GM12878 (cell line): ENCODE measurements around the gene LIMCH1. TPM values are rescaled to one million over a fixed set of nuclear protein-coding genes. Genes with fewer than 3 reads are reported as not detected.

Source experiments
- ATAC-seq: fragments of 200-7000 bp; cut with Tn5 transposase; 3 replicates; pipeline ENCODE4 v1.9.1; 2020; ENCODE audit warnings: mild to moderate bottlenecking, moderate library complexity
- BruUV-seq: library from RNA; stranded (reverse); fragments of 400-500 nt; replicated peaks from 2 replicates; lab custom pipeline; 2021; lab: Mats Ljungman, UMichigan
- CTCF ChIA-PET: fragments of 300-600 bp; sonication (Branson Sonifier 250); formaldehyde crosslinking; extraction: SDS; loops from one replicate; lab custom pipeline; 2021; ENCODE audit warnings: inconsistent platforms; lab: Yijun Ruan, JAX
- POLR2A ChIA-PET: fragments of 350-600 bp; formaldehyde crosslinking; extraction: SDS; loops from one replicate; lab custom pipeline; 2021; ENCODE audit warnings: inconsistent platforms; lab: Charles Lee
- RAD21 ChIA-PET: fragments of 300-600 bp; sonication (Branson Sonifier 250); formaldehyde crosslinking; loops from one replicate; lab custom pipeline; 2023; ENCODE audit warnings: antibody characterized with exemption; ENCODE audit not compliant: unreplicated experiment; lab: Charles Lee
- SMC1A ChIA-PET: fragments of 300-600 bp; sonication (Branson Sonifier 250); formaldehyde crosslinking; loops from one replicate; lab custom pipeline; 2023; ENCODE audit not compliant: unreplicated experiment, uncharacterized antibody; lab: Charles Lee
- DNase-seq: peaks from one replicate; pipeline ENCODE4 v3.0.0-alpha.2; 2011; ENCODE audit warnings: low read depth, low spot score
- FAIRE-seq: peaks from 3 replicates; lab custom pipeline; 2011; peaks lifted over from hg19 to GRCh38; lab: Jason Lieb, UNC
- H2AFZ ChIP-seq: 2 replicates; pipeline ENCODE4 v1.6.0; 2011; ENCODE audit warnings: low read depth, low read length, control low read depth; ENCODE audit not compliant: control insufficient read depth
- H3K27ac ChIP-seq: 2 replicates; pipeline ENCODE4 v1.5.1; 2011; ENCODE audit warnings: control low read depth; ENCODE audit not compliant: control insufficient read depth, insufficient read depth
- H3K27me3 ChIP-seq, 2 experiments: replicated peaks in 1 of 2; 2 replicates each; pipeline versions ENCODE4 v1.6.0 to v1.6.1; 2011; ENCODE audit warnings: low read length in 1 of 2; ENCODE audit not compliant: control insufficient read depth in 2 of 2, insufficient read depth in 2 of 2
- H3K36me3 ChIP-seq, 2 experiments: 2 replicates each; pipeline ENCODE4 v1.5.1; 2011; ENCODE audit warnings: low read length in 1 of 2; ENCODE audit not compliant: control insufficient read depth in 2 of 2, insufficient read depth in 2 of 2
- H3K4me1 ChIP-seq: 2 replicates; pipeline ENCODE4 v1.6.1; 2011; ENCODE audit warnings: mild to moderate bottlenecking, low read length, moderate library complexity, mixed read lengths; ENCODE audit not compliant: control insufficient read depth, insufficient read depth
- H3K4me2 ChIP-seq: 2 replicates; pipeline ENCODE4 v1.6.0; 2011; ENCODE audit warnings: control low read depth; ENCODE audit not compliant: control insufficient read depth, insufficient read depth
- H3K4me3 ChIP-seq: fragments of 200-600 bp; sonication (generic); 2 replicates; pipeline ENCODE4 v1.5.1; 2016
- H3K79me2 ChIP-seq: 2 replicates; pipeline ENCODE4 v1.6.0; 2011; ENCODE audit warnings: low read length; ENCODE audit not compliant: control insufficient read depth, insufficient read depth
- H3K9ac ChIP-seq: 2 replicates; pipeline ENCODE4 v1.8.0; 2011; ENCODE audit warnings: low read length, control low read depth, mixed read lengths; ENCODE audit not compliant: control insufficient read depth, insufficient read depth
- H3K9me3 ChIP-seq: replicated peaks from 3 replicates; pipeline ENCODE4 v1.5.1; 2011; ENCODE audit warnings: mild to moderate bottlenecking, low read length; ENCODE audit not compliant: control insufficient read depth, insufficient read depth
- H4K20me1 ChIP-seq: 2 replicates; pipeline ENCODE4 v1.6.0; 2011; ENCODE audit not compliant: control insufficient read depth, insufficient read depth
- BCLAF1 ChIP-seq: fragments of 450-650 bp; IDR thresholded peaks from 2 replicates; pipeline ENCODE4 v1.6.1; 2017; ENCODE audit warnings: antibody characterized with exemption, mild to moderate bottlenecking, moderate library complexity
- CREB1 ChIP-seq: IDR thresholded peaks from 2 replicates; pipeline ENCODE4 v1.6.1; 2012; ENCODE audit warnings: low read depth, mild to moderate bottlenecking, inconsistent platforms
- EED ChIP-seq: sonication (generic); IDR thresholded peaks from 2 replicates; pipeline ENCODE4 v1.6.1; 2016; ENCODE audit warnings: antibody characterized with exemption, low read depth
- HDAC2 ChIP-seq: fragments of 200-600 bp; sonication (generic); IDR thresholded peaks from 2 replicates; pipeline ENCODE4 v1.6.1; 2017
- KAT2A ChIP-seq: conservative IDR thresholded peaks from 2 replicates; pipeline ENCODE4 v1.6.1; 2011; ENCODE audit warnings: low read depth, low read length; ENCODE audit not compliant: control insufficient read depth
- POU2F2 ChIP-seq: IDR thresholded peaks from 3 replicates; pipeline ENCODE4 v1.6.1; 2011; ENCODE audit warnings: low read depth, mild to moderate bottlenecking, low read length, borderline replicate concordance
- SP1 ChIP-seq: IDR thresholded peaks from one replicate; pipeline ENCODE4 v1.6.1; 2011; ENCODE audit warnings: low read depth, low read length
- SPI1 ChIP-seq: IDR thresholded peaks from 2 replicates; pipeline ENCODE4 v1.6.1; 2011; ENCODE audit warnings: low read depth, mild to moderate bottlenecking, low read length, moderate library complexity, borderline replicate concordance; ENCODE audit not compliant: insufficient read depth
- STAT1 ChIP-seq: fragments of 450-650 bp; conservative IDR thresholded peaks from 2 replicates; pipeline ENCODE4 v1.6.1; 2014; ENCODE audit warnings: antibody characterized with exemption, mild to moderate bottlenecking
- SUZ12 ChIP-seq: fragments of 200-600 bp; sonication (generic); IDR thresholded peaks from one replicate; pipeline ENCODE4 v1.6.1; 2018; ENCODE audit warnings: antibody characterized with exemption, mild to moderate bottlenecking; ENCODE audit not compliant: unreplicated experiment
- TCF7 ChIP-seq: IDR thresholded peaks from 2 replicates; pipeline ENCODE4 v1.6.1; 2014; ENCODE audit warnings: antibody characterized with exemption, borderline replicate concordance
- USF1 ChIP-seq: IDR thresholded peaks from 2 replicates; pipeline ENCODE4 v1.6.1; 2011; ENCODE audit warnings: borderline replicate concordance, low read depth, mild to moderate bottlenecking, moderate library complexity, mixed read lengths, low read length; ENCODE audit not compliant: insufficient read depth; ENCODE audit errors: extremely low read length
- USF2 ChIP-seq: IDR thresholded peaks from 2 replicates; pipeline ENCODE4 v1.6.1; 2011; ENCODE audit warnings: low read depth, low read length, improper control_type of control experiment, borderline replicate concordance
- WGBS: methylation state at CpG from one replicate; pipeline ENCODE4 v1.1.6; 2016; ENCODE audit warnings: low lambda C conversion rate; ENCODE audit not compliant: insufficient replicate concordance, insufficient coverage; ENCODE audit errors: missing lambda C conversion rate; 5-methylcytosine and 5-hydroxymethylcytosine counted together
- in situ Hi-C: fragments of 300-500 bp; cut with MboI; formaldehyde crosslinking; loops from 9 replicates; pipeline ENCODE4 v1.14.3; 2018; ENCODE audit warnings: mixed read lengths
- intact Hi-C: fragments of 100-400 bp; cut with micrococcal nuclease; formaldehyde crosslinking; loops from one replicate; pipeline ENCODE4 v1.14.2; 2022; ENCODE audit not compliant: unreplicated experiment
- polyA plus RNA-seq, 11 experiments: library from polyadenylated mRNA; depleted of rRNA in 4 of 11; unstranded in 6 of 11; stranded (reverse) in 5 of 11; fragments of >200 nt; fragmentation: Nextera tagmentation in 4 of 11; fragmentation: Illumina TruSeq in 1 of 11; extraction: Ambion mirVana in 4 of 11; extraction: Trizol in 1 of 11; gene quantifications; 1 replicate in 1 of 11; 2 replicates in 10 of 11; pipeline versions ENCODE4 v1.2.1 to v1.2.3, GENCODE V29; 2011 to 2016; ENCODE audit warnings: inconsistent platforms in 2 of 11, missing spikeins in 2 of 11, low read depth in 1 of 11
- total RNA-seq, 4 experiments: library from RNA; depleted of rRNA in 3 of 4; stranded (reverse); fragments of >200 nt in 3 of 4; fragmentation: Illumina TruSeq in 1 of 4; extraction: Trizol in 1 of 4; gene quantifications; 2 replicates each; pipeline versions ENCODE4 v1.2.1 to v1.2.3, GENCODE V29; 2013 to 2021
- TF ChIP-seq, protein P1 (sequence below): IDR thresholded peaks from 2 replicates; pipeline ENCODE4 v1.6.1; 2011; ENCODE audit warnings: low read depth, mild to moderate bottlenecking, low read length, moderate library complexity, borderline replicate concordance; ENCODE audit errors: extremely low read depth
- TF ChIP-seq, protein P2 (sequence below): fragments of 450-650 bp; formaldehyde crosslinking; IDR thresholded peaks from 2 replicates; pipeline ENCODE4 v1.4.0; 2022; ENCODE audit warnings: mild to moderate bottlenecking, moderate library complexity

The LIMCH1 gene
- total and polyA plus RNA-seq, 10 of the 15 experiments (the other 5 are each of a cell fraction or from before 2014, with no cell fraction given): 0.07 to 0.15 TPM; not detected in 8

- Histone ChIP-seq H3K4me3 (no peak overlapping the region), H3K4me1 (no peaks in the 10 kb centered on the region), H2AFZ (no peak overlapping the region), H3K27me3 (0 out of 4 replicates have a peak, but pooled peaks cover 0 to 3% of the 10 kb centered on the region in 2 experiments), H3K27ac (no peak overlapping the region), H3K36me3 (no peaks in the 10 kb centered on the region), H3K79me2 (no peaks in the 10 kb centered on the region), H3K9ac (no peak overlapping the region), H4K20me1 (no peaks in the 10 kb centered on the region), H3K9me3 (no peaks in the 10 kb centered on the region), H3K4me2 (no peak overlapping the region)
- intact Hi-C loops: no loop called here
- ChIA-PET CTCF (no interaction called here), SMC1A (no interaction called here), POLR2A (no interaction called here), RAD21 (no interaction called here)
- no peak for ATAC-seq
- FAIRE-seq: no peak
- no TSS peak for BruUV-seq
- 20% methylated on average over 3 of the region's 3 CpGs for WGBS
- DNase-seq: no peak
- in situ Hi-C loops: no loop called here
- TF ChIP-seq TCF7 (no peak), USF2 (no peak), SUZ12 (no peak), CREB1 (no peak), POU2F2 (no peak), USF1 (no peak), SP1 (no peak), KAT2A (no peak), SPI1 (no peak), HDAC2 (no peak), BCLAF1 (no peak), STAT1 (no peak), EED (no peak)
- TF ChIP-seq, protein P1, sequence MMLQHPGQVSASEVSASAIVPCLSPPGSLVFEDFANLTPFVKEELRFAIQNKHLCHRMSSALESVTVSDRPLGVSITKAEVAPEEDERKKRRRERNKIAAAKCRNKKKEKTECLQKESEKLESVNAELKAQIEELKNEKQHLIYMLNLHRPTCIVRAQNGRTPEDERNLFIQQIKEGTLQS: no peak
- TF ChIP-seq, protein P2, sequence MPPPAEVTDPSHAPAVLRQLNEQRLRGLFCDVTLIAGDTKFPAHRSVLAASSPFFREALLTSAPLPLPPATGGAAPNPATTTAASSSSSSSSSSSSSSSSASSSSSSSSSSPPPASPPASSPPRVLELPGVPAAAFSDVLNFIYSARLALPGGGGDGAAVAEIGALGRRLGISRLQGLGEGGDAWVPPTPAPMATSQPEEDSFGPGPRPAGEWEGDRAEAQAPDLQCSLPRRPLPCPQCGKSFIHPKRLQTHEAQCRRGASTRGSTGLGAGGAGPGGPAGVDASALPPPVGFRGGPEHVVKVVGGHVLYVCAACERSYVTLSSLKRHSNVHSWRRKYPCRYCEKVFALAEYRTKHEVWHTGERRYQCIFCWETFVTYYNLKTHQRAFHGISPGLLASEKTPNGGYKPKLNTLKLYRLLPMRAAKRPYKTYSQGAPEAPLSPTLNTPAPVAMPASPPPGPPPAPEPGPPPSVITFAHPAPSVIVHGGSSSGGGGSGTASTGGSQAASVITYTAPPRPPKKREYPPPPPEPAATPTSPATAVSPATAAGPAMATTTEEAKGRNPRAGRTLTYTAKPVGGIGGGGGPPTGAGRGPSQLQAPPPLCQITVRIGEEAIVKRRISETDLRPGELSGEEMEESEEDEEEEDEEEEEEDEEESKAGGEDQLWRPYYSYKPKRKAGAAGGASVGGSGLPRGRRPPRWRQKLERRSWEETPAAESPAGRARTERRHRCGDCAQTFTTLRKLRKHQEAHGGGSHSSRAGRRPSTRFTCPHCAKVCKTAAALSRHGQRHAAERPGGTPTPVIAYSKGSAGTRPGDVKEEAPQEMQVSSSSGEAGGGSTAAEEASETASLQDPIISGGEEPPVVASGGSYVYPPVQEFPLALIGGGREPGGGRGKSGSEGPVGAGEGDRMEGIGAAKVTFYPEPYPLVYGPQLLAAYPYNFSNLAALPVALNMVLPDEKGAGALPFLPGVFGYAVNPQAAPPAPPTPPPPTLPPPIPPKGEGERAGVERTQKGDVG (CRISPR knock-in tag): no peak
Observed at GRCh38 chr4:41548305-41548880, 10.4 kb downstream of the LIMCH1 start.
